Heart right ventricle (tissue), 16 donors: ENCODE results near the gene UNC13C. TPM values are rescaled to one million over a fixed set of nuclear protein-coding genes. Genes with fewer than 3 reads are reported as not detected.

Source experiments
- ATAC-seq, 8 donors: fragments of 200-7000 bp; cut with Tn5 transposase; one replicate each; pipeline ENCODE4 v1.9.1; 2020; ENCODE audit warnings: mild to moderate bottlenecking in 8 of 8, moderate library complexity in 8 of 8, moderate number of reproducible peaks in 1 of 8
- DNase-seq, 2 donors: peaks; one replicate each; pipeline ENCODE4 v3.0.0-alpha.2; 2020
- H3K27ac ChIP-seq, 10 donors: fragments of 200-600 bp; sonication (generic) in 2 of 10; one replicate each; pipeline versions ENCODE4 v1.5.0 to v1.8.0; 2020 to 2022; ENCODE audit warnings: mild to moderate bottlenecking in 3 of 10
- H3K27me3 ChIP-seq, 7 donors: fragments of 200-600 bp; one replicate each; pipeline ENCODE4 v1.8.0; 2021 to 2022; ENCODE audit warnings: mild to moderate bottlenecking in 2 of 7
- H3K36me3 ChIP-seq, 9 donors: fragments of 200-600 bp; sonication (generic) in 1 of 9; one replicate each; pipeline versions ENCODE4 v1.5.0 to v1.8.0; 2020 to 2022; ENCODE audit warnings: mild to moderate bottlenecking in 2 of 9
- H3K4me1 ChIP-seq, 9 donors: fragments of 200-600 bp; sonication (generic) in 1 of 9; one replicate each; pipeline versions ENCODE4 v1.5.0 to v1.8.0; 2020 to 2022; ENCODE audit warnings: mild to moderate bottlenecking in 4 of 9
- H3K4me3 ChIP-seq, 10 donors: fragments of 200-600 bp; sonication (generic) in 2 of 10; one replicate each; pipeline versions ENCODE4 v1.5.0 to v1.8.0; 2020 to 2022; ENCODE audit warnings: mild to moderate bottlenecking in 7 of 10, moderate library complexity in 2 of 10
- H3K9me3 ChIP-seq, 11 donors: fragments of 200-600 bp in 10 of 11; sonication (generic) in 2 of 11; one replicate each; pipeline versions ENCODE4 v1.5.0 to v1.8.0; 2013 to 2022; ENCODE audit warnings: mild to moderate bottlenecking in 2 of 11, control low read depth in 1 of 11, moderate library complexity in 1 of 11
- CTCF ChIP-seq, 9 donors: fragments of 200-600 bp; sonication (generic) in 2 of 9; IDR thresholded peaks; one replicate each; pipeline versions ENCODE4 v1.5.0 to v1.8.0; 2021 to 2022; ENCODE audit warnings: antibody characterized with exemption in 9 of 9, mild to moderate bottlenecking in 5 of 9, moderate library complexity in 1 of 9
- WGBS, 2 donors: extraction: QIAGEN DNeasy Blood & Tissue Kit; methylation state at CpG; one replicate each; pipeline ENCODE4 v1.1.7; 2013; ENCODE audit warnings: inconsistent platforms in 1 of 2; 5-methylcytosine and 5-hydroxymethylcytosine counted together
- intact Hi-C, 10 donors: fragments of 100-400 bp; cut with DNase I; formaldehyde crosslinking; loops; one replicate each; pipeline versions ENCODE4 v1.11.1 to v1.14.2; 2022
- polyA plus RNA-seq, 2 donors: library from polyadenylated mRNA; stranded (reverse); fragments of 200-250 nt; gene quantifications; one replicate each; pipeline ENCODE4 v1.2.3, GENCODE V29; 2013
- total RNA-seq, 10 donors: library from RNA; stranded (reverse); fragmentation: NEBNext Ultra II Directional in 3 of 10; extraction: Animal tissue kit (Norgen Biotek cat#: 25700) in 3 of 10; gene quantifications; one replicate each; pipeline versions ENCODE4 v1.2.1 to v1.2.4, GENCODE V29; 2021 to 2023
- donor health status: Arrhythmogenic right ventricular cardiomyopathy.
- donor health status: ischemic (EF 13 %, LVEDD 7.1; RV severe dilation, severe dysfunction).
- donor health status: healthy with polysubstance abuse.
- donor health status: DM: no; HTN: yes; CAD: no.
- donor health status: DM: no; HTN: no; CAD: no.
- donor health status: ischemic (EF 25% LVEDD 6.9; RV normal size, moderate dysfunction).
- donor health status: ischemic (EF 25% LVEDD 5.7; RV mildly dilated, moderate dysfunction).
- donor health status: healthy.
- donor health status: DM: yes; HTN: yes; CAD: no.
- donor health status: Ischemic cardiomyopathy.
- donor health status: ischemic (EF 35%, LVEDD 5.7; RV mildly dilated, moderate dysfunction).
- donor health status: nonischemic (EF 11% LVEDD 7.7; RV severe dilation, severe dysfunction).
- donor health status: DM: yes; HTN: yes; CAD: no.
- donor health status: PGD.
- donor health status: ischemic (EF 29% LVEDD 5.4; RV normal size, mild dysfunction).
- donor health status: nonischemic (EF 23%, LVEDD 6.1; RV moderate dilation, normal function).

The UNC13C gene
- total and polyA plus RNA-seq, 12 donors, result 0.04 to 0.85 (median 0.19) TPM; not detected in 5

GRCh38 chr15:54605556-54605955 lies 627.3 kb downstream of the UNC13C start:
- Histone ChIP-seq H3K9me3 (no peaks in the 10 kb centered on the region), H3K4me1 (no peaks in the 10 kb centered on the region), H3K27me3 (peaks cover 0 to 3% (median 0%) of the 10 kb centered on the region in 7 donors), H3K27ac (no peak overlapping the region), H3K4me3 (no peak overlapping the region), H3K36me3 (no peaks in the 10 kb centered on the region)
- ATAC-seq (no peak), DNase-seq (no peak)
- 93 to 96% methylated on average over 4 of the region's 4 CpGs for WGBS, 2 donors
- TF ChIP-seq CTCF (IDR thresholded peaks at IDR 0.05), result no peak
- intact Hi-C loops, result no loop called here

GRCh38 chr15:54608876-54609835 lies 630.9 kb downstream of the UNC13C start:
- ATAC-seq (no peak), DNase-seq (no peak)
- Histone ChIP-seq H3K36me3 (no peaks in the 10 kb centered on the region), H3K4me1 (no peaks in the 10 kb centered on the region), H3K4me3 (no peak overlapping the region), H3K27me3 (no peaks in the 10 kb centered on the region), H3K9me3 (no peaks in the 10 kb centered on the region), H3K27ac (no peak overlapping the region)
- intact Hi-C loops, result no loop called here
- 79 to 87% methylated on average over 1 of the region's 1 CpG for WGBS, 2 donors
- TF ChIP-seq CTCF (IDR thresholded peaks at IDR 0.05), result no peak

GRCh38 chr15:54618120-54618519 lies 639.9 kb downstream of the UNC13C start:
- TF ChIP-seq CTCF (IDR thresholded peaks at IDR 0.05), result no peak
- H3K27me3 ChIP-seq, result no peaks in the 10 kb centered on the region
- ATAC-seq (no peak), DNase-seq (no peak)
- H3K4me3 ChIP-seq, result no peak overlapping the region
- no peak overlapping the region for H3K27ac ChIP-seq
- no peaks in the 10 kb centered on the region for H3K9me3 ChIP-seq
- no peaks in the 10 kb centered on the region for H3K36me3 ChIP-seq
- no peaks in the 10 kb centered on the region for H3K4me1 ChIP-seq
- intact Hi-C loops, result no loop called here
- 71 to 77% methylated on average over 2 of the region's 2 CpGs for WGBS, 2 donors

- H3K27ac ChIP-seq, result no peak overlapping the region
- intact Hi-C loops, result no loop called here
- no peaks in the 10 kb centered on the region for H3K27me3 ChIP-seq
- H3K9me3 ChIP-seq, result no peaks in the 10 kb centered on the region
- WGBS, 2 donors, result 54 to 73% methylated on average over 3 of the region's 3 CpGs
- TF ChIP-seq CTCF (IDR thresholded peaks at IDR 0.05), result no peak
- DNase-seq, result no peak
- no peak for ATAC-seq
- no peaks in the 10 kb centered on the region for H3K36me3 ChIP-seq
- H3K4me3 ChIP-seq, result no peak overlapping the region
- H3K4me1 ChIP-seq, result no peaks in the 10 kb centered on the region
Observed at GRCh38 chr15:54619180-54619579, 640.9 kb downstream of the UNC13C start.
